Neural cell (in vitro differentiated cells): Measurements from ENCODE around the gene PDE6G.

Experiments
- CTCF ChIP-seq: fragments of 450-650 bp; IDR thresholded peaks from 2 replicates; pipeline ENCODE4 v1.5.1; 2014; ENCODE audit warnings: antibody characterized with exemption, mild to moderate bottlenecking, moderate library complexity; ENCODE audit not compliant: poor library complexity, severe bottlenecking
- EP300 ChIP-seq: fragments of 450-650 bp; conservative IDR thresholded peaks from 2 replicates; pipeline ENCODE4 v1.6.1; 2014; ENCODE audit warnings: antibody characterized with exemption, mild to moderate bottlenecking, moderate library complexity; ENCODE audit not compliant: poor library complexity, severe bottlenecking
- EZH2 ChIP-seq: fragments of 200-600, 300-800 bp; shearing (Covaris generic), sonication (generic); IDR thresholded peaks from 2 replicates; pipeline ENCODE4 v1.6.1; 2014; ENCODE audit warnings: antibody characterized with exemption, low read length, borderline replicate concordance, mild to moderate bottlenecking; ENCODE audit not compliant: insufficient read depth, poor library complexity, severe bottlenecking
- POLR2AphosphoS5 ChIP-seq: IDR thresholded peaks from 2 replicates; pipeline ENCODE4 v1.6.1; 2012
- RAD21 ChIP-seq: fragments of 450-650 bp; conservative IDR thresholded peaks from 2 replicates; pipeline ENCODE4 v1.6.1; 2014; ENCODE audit warnings: antibody characterized with exemption, mild to moderate bottlenecking, moderate library complexity
- REST ChIP-seq: IDR thresholded peaks from 2 replicates; pipeline ENCODE4 v1.6.1; 2012; ENCODE audit warnings: borderline replicate concordance
- TAF1 ChIP-seq: IDR thresholded peaks from 2 replicates; pipeline ENCODE4 v1.6.1; 2012; ENCODE audit warnings: low read depth

GRCh38 chr17:81659038-81659437, 2.7 kb upstream of the PDE6G start:
- TF ChIP-seq CTCF: no peak
- TF ChIP-seq TAF1: no peak
- TF ChIP-seq REST: no peak
- TF ChIP-seq RAD21: no peak
- TF ChIP-seq POLR2AphosphoS5: no peak
- TF ChIP-seq EZH2: no peak
- no peak for TF ChIP-seq EP300
